HG03442 (cell line): ENCODE data around the gene MGLL.

Experiments
- ATAC-seq: cut with Tn5 transposase; IDR thresholded peaks from one replicate; pipeline ENCODE4 v1.9.1; 2021; ENCODE audit warnings: mild to moderate bottlenecking, moderate library complexity; ENCODE audit not compliant: unreplicated experiment

The MGLL gene

GRCh38 chr3:127678315-127678599, 144.1 kb downstream of the MGLL start:
- ATAC-seq, result no peak

- ATAC-seq, result no peak
Measured at GRCh38 chr3:127677541-127678314, 144.6 kb downstream of the MGLL start.

GRCh38 chr3:127676921-127677351, 145.4 kb downstream of the MGLL start:
- ATAC-seq, result no peak

GRCh38 chr3:127676456-127676855, 145.9 kb downstream of the MGLL start:
- ATAC-seq, result no peak

- no peak for ATAC-seq
Measured at GRCh38 chr3:127675651-127676391, 146.5 kb downstream of the MGLL start.

GRCh38 chr3:127674790-127675189, 147.5 kb downstream of the MGLL start:
- no peak for ATAC-seq

GRCh38 chr3:127674101-127674721, 148.1 kb downstream of the MGLL start:
- ATAC-seq, result no peak

GRCh38 chr3:127673191-127674100, 148.9 kb downstream of the MGLL start:
- peak; percentile 30 for ATAC-seq

- ATAC-seq, result peak; percentile 57
Measured at GRCh38 chr3:127672429-127673190, 149.7 kb downstream of the MGLL start, which contains the start of gene ABTB1. Gene ABTB1 (plus strand): TSS chr3:127672952. CDS start chr3:127673026, 74 bp downstream.

- ATAC-seq, result peak; percentile 14
Measured at GRCh38 chr3:127671523-127672428, 150.5 kb downstream of the MGLL start.

- no peak for ATAC-seq
Measured at GRCh38 chr3:127670761-127671522, 151.4 kb downstream of the MGLL start.

GRCh38 chr3:127670229-127670559, 152.1 kb downstream of the MGLL start:
- no peak for ATAC-seq

- ATAC-seq, result no peak
Measured at GRCh38 chr3:127669541-127670228, 152.6 kb downstream of the MGLL start.

GRCh38 chr3:127668906-127669305, 153.4 kb downstream of the MGLL start:
- ATAC-seq, result no peak

- no peak for ATAC-seq
Measured at GRCh38 chr3:127667119-127667681, 155.1 kb downstream of the MGLL start.

- ATAC-seq, result no peak
Measured at GRCh38 chr3:127666676-127667075, 155.6 kb downstream of the MGLL start.

GRCh38 chr3:127665586-127665985, 156.7 kb downstream of the MGLL start:
- no peak for ATAC-seq

- ATAC-seq, result no peak
Measured at GRCh38 chr3:127665165-127665564, 157.2 kb downstream of the MGLL start.
